ENCODE results near the gene ULK3. TPM values are rescaled to one million over a fixed set of nuclear protein-coding genes. Genes with fewer than 3 reads are reported as not detected.

ULK3 gene
- total RNA-seq, 1 donor from 2014 or later: 19.7 TPM

- TF ChIP-seq CTCF (conservative IDR thresholded peaks at IDR 0.05; ENCODE audit: low read depth, low read length): no peak
- no peak overlapping the region for H3K4me3 ChIP-seq (ENCODE audit: low read depth, low read length)
- DNase-seq (ENCODE audit: low read depth): no peak
These were observed 6.1 kb downstream of the ULK3 start for GRCh38 chr15:74836846-74837245.

- TF ChIP-seq CTCF (conservative IDR thresholded peaks at IDR 0.05; ENCODE audit: low read depth, low read length): peak; percentile 94
These were observed 7.6 kb downstream of the ULK3 start for GRCh38 chr15:74835312-74835823.

GRCh38 chr15:74833376-74834107 lies 9.4 kb downstream of the ULK3 start:
- no peak for TF ChIP-seq CTCF (conservative IDR thresholded peaks at IDR 0.05; ENCODE audit: low read depth, low read length)
- no peak for DNase-seq (ENCODE audit: low read depth)
- H3K4me3 ChIP-seq (ENCODE audit: low read depth, low read length): no peak overlapping the region

More at GRCh38 chr15:74835312-74835823, 7.6 kb downstream of the ULK3 start:
- no peak for DNase-seq (ENCODE audit: low read depth)
- no peak overlapping the region for H3K4me3 ChIP-seq (ENCODE audit: low read depth, low read length)

GRCh38 chr15:74832826-74833225 lies 10.1 kb downstream of the ULK3 start:
- no peak for DNase-seq (ENCODE audit: low read depth)
- H3K4me3 ChIP-seq (ENCODE audit: low read depth, low read length): no peak overlapping the region
- TF ChIP-seq CTCF (conservative IDR thresholded peaks at IDR 0.05; ENCODE audit: low read depth, low read length): no peak

- no peak for TF ChIP-seq CTCF (conservative IDR thresholded peaks at IDR 0.05; ENCODE audit: low read depth, low read length)
- no peak for DNase-seq (ENCODE audit: low read depth)
These were observed 11.0 kb downstream of the ULK3 start for GRCh38 chr15:74831813-74832495.

GRCh38 chr15:74830868-74831267 lies 12.1 kb downstream of the ULK3 start:
- TF ChIP-seq CTCF (conservative IDR thresholded peaks at IDR 0.05; ENCODE audit: low read depth, low read length): no peak
- H3K4me3 ChIP-seq (ENCODE audit: low read depth, low read length): no peak overlapping the region
- DNase-seq (ENCODE audit: low read depth): no peak

More at GRCh38 chr15:74831813-74832495, 11.0 kb downstream of the ULK3 start:
- no peak overlapping the region for H3K4me3 ChIP-seq (ENCODE audit: low read depth, low read length)
